T-cell (primary cell): ENCODE measurements around the gene TCP11L2. TPM values are rescaled to one million over a fixed set of nuclear protein-coding genes. Genes with fewer than 3 reads are reported as not detected.

Experiments used
- ATAC-seq, 4 experiments: fragments of 200-7000 bp in 3 of 4; fragments of 150-1000 bp in 1 of 4; cut with Tn5 transposase; replicated peaks in 1 of 4; 1 replicate in 3 of 4; 2 replicates in 1 of 4; pipeline ENCODE4 v1.10.0; 2021; ENCODE audit warnings: moderate library complexity in 3 of 4, mild to moderate bottlenecking in 2 of 4, moderate number of reproducible peaks in 1 of 4
- CTCF ChIA-PET, 2 donors: fragments of 300-600 bp; sonication (Branson Sonifier 250); formaldehyde crosslinking; loops; one replicate each; lab custom pipeline; 2022; ENCODE audit warnings: antibody characterized with exemption in 2 of 2; lab: Charles Lee
- POLR2A ChIA-PET, 2 donors: fragments of 300-600 bp; sonication (Branson Sonifier 250); formaldehyde crosslinking; loops; one replicate each; lab custom pipeline; 2022; ENCODE audit warnings: antibody characterized with exemption in 2 of 2; lab: Charles Lee
- DNase-seq, 35 experiments: peaks; one replicate each; pipeline versions ENCODE4 v3.0.0 to v3.0.0-alpha.2; 2013 to 2023
- H3K27ac ChIP-seq: one replicate; pipeline ENCODE4 v1.5.1; 2013; ENCODE audit warnings: low read length
- H3K27me3 ChIP-seq, 2 experiments: replicated peaks in 1 of 2; 1 replicate in 1 of 2; 2 replicates in 1 of 2; pipeline versions ENCODE4 v1.6.1 to v1.7.0; 2013; ENCODE audit warnings: low read length in 1 of 2, mixed read lengths in 1 of 2; ENCODE audit not compliant: control insufficient read depth in 2 of 2, insufficient read depth in 2 of 2; ENCODE audit errors: extremely low read depth in 1 of 2
- H3K36me3 ChIP-seq, 2 donors: 1 replicate in 1 of 2; 2 replicates in 1 of 2; pipeline versions ENCODE4 v1.6.1 to v1.7.0; 2013; ENCODE audit warnings: low read length in 1 of 2; ENCODE audit not compliant: control insufficient read depth in 2 of 2, insufficient read depth in 1 of 2; ENCODE audit errors: extremely low read depth in 1 of 2
- H3K4me1 ChIP-seq, 2 experiments: 1 replicate in 1 of 2; 2 replicates in 1 of 2; pipeline versions ENCODE4 v1.6.1 to v1.7.0; 2013; ENCODE audit warnings: low read length in 2 of 2, mixed read lengths in 1 of 2; ENCODE audit not compliant: insufficient read depth in 2 of 2, control insufficient read depth in 1 of 2; ENCODE audit errors: extremely low read depth in 1 of 2
- H3K4me3 ChIP-seq, 2 donors: 1 replicate in 1 of 2; 2 replicates in 1 of 2; pipeline versions ENCODE4 v1.5.1 to v1.7.0; 2013; ENCODE audit warnings: mild to moderate bottlenecking in 2 of 2, low read length in 1 of 2, moderate library complexity in 1 of 2; ENCODE audit not compliant: control insufficient read depth in 1 of 2; ENCODE audit errors: extremely low read depth in 1 of 2
- H3K9me3 ChIP-seq: 2 replicates; pipeline ENCODE4 v1.7.0; 2013
- H3K27ac Mint-ChIP-seq, 2 donors: one replicate each; pipeline ENCODE4 v1.8.0; 2020 to 2021; ENCODE audit warnings: mild to moderate bottlenecking in 2 of 2, mixed read lengths in 2 of 2
- H3K27me3 Mint-ChIP-seq, 2 donors: one replicate each; pipeline ENCODE4 v1.8.0; 2021 to 2022; ENCODE audit warnings: mixed read lengths in 2 of 2
- H3K36me3 Mint-ChIP-seq: one replicate; pipeline ENCODE4 v1.8.0; 2021; ENCODE audit warnings: mixed read lengths
- H3K4me1 Mint-ChIP-seq, 3 donors: one replicate each; pipeline ENCODE4 v1.8.0; 2020 to 2022; ENCODE audit warnings: mixed read lengths in 3 of 3, mild to moderate bottlenecking in 1 of 3
- H3K4me3 Mint-ChIP-seq, 3 donors: one replicate each; pipeline ENCODE4 v1.8.0; 2020 to 2022; ENCODE audit warnings: mild to moderate bottlenecking in 3 of 3, mixed read lengths in 3 of 3, moderate library complexity in 3 of 3
- H3K9me3 Mint-ChIP-seq, 3 donors: one replicate each; pipeline ENCODE4 v1.8.0; 2020 to 2022; ENCODE audit warnings: mixed read lengths in 3 of 3
- WGBS: methylation state at CpG from one replicate; pipeline ENCODE4 v1.1.5; 2013; ENCODE audit warnings: missing lambda C conversion rate; ENCODE audit not compliant: insufficient coverage; 5-methylcytosine and 5-hydroxymethylcytosine counted together
- total RNA-seq, 35 experiments: library from RNA in 6 of 35; stranded (reverse) in 6 of 35; fragments of 120-200 nt in 1 of 35; gene quantifications; one replicate each; pipeline versions ENCODE4 v1.2.1 to v1.2.4 and lab custom pipeline; 2013 to 2026

The TCP11L2 gene
- total RNA-seq, 5 donors from 2014 or later (not counting 1 experiment from before 2014, with no cell fraction given): 139 to 213 (median 157) TPM

GRCh38 chr12:106360400-106360994 is 58.0 kb downstream of the TCP11L2 start:
- ChIA-PET POLR2A (no interaction called here), CTCF (interaction anchor here in 1 of 2 donors (0.6 kb wide), 1 partner anchor 27 kb away, joined by 3 read pairs; no protein-coding TSS in a partner anchor)
- peaks cover 3% of the 10 kb centered on the region for H3K36me3 Mint-ChIP-seq
- no peak for DNase-seq
- ATAC-seq: no peak
- Histone ChIP-seq H3K4me3 (no peak overlapping the region), H3K27me3 (no peaks in the 10 kb centered on the region), H3K36me3 (peaks cover 0 to 6% of the 10 kb centered on the region in 2 donors), H3K9me3 (no peaks in the 10 kb centered on the region), H3K27ac (no peak overlapping the region), H3K4me1 (peaks cover 10 to 13% of the 10 kb centered on the region in 2 experiments)
- H3K27me3 Mint-ChIP-seq: no peaks in the 10 kb centered on the region
- WGBS: 97% methylated on average over 3 of the region's 5 CpGs
- no peaks in the 10 kb centered on the region for H3K9me3 Mint-ChIP-seq
- no peak overlapping the region for H3K4me3 Mint-ChIP-seq
- H3K4me1 Mint-ChIP-seq: peaks cover 17 to 18% (median 17%) of the 10 kb centered on the region in 3 donors
- H3K27ac Mint-ChIP-seq: no peak overlapping the region

GRCh38 chr12:106362971-106363370 is 60.4 kb downstream of the TCP11L2 start:
- POLR2A ChIA-PET: interaction anchor here (0.5 to 1.1 kb wide), 2 partner anchors 15 to 749 kb away, joined by 3 to 4 read pairs; no protein-coding TSS in a partner anchor
- ATAC-seq (no peak), DNase-seq (no peak)
- Mint-ChIP-seq H3K9me3 (no peaks in the 10 kb centered on the region), H3K27ac (no peak overlapping the region), H3K4me3 (no peak overlapping the region), H3K4me1 (peaks cover 9 to 10% (median 9%) of the 10 kb centered on the region in 3 donors), H3K36me3 (peaks cover 9% of the 10 kb centered on the region), H3K27me3 (no peaks in the 10 kb centered on the region)
- peaks cover 0 to 12% of the 10 kb centered on the region in 2 donors for H3K36me3 ChIP-seq
- H3K9me3 ChIP-seq: no peaks in the 10 kb centered on the region
- WGBS: 96% methylated on average over 2 of the region's 4 CpGs
- peaks cover 5 to 9% of the 10 kb centered on the region in 2 experiments for H3K4me1 ChIP-seq
- H3K27ac ChIP-seq: no peak overlapping the region
- CTCF ChIA-PET: no interaction called here
- no peak overlapping the region for H3K4me3 ChIP-seq
- H3K27me3 ChIP-seq: no peaks in the 10 kb centered on the region

GRCh38 chr12:106364261-106364660 is 61.7 kb downstream of the TCP11L2 start:
- POLR2A ChIA-PET: interaction anchor here in 1 of 2 donors (0.6 kb wide), 1 partner anchor 592 kb away, joined by 3 read pairs; the partner anchor contains the start of gene TMEM263
- H3K4me3 ChIP-seq: no peak overlapping the region
- peaks cover 0 to 15% of the 10 kb centered on the region in 2 donors for H3K36me3 ChIP-seq
- H3K27ac ChIP-seq: no peak overlapping the region
- H3K9me3 ChIP-seq: no peaks in the 10 kb centered on the region
- H3K4me1 ChIP-seq: no peaks in the 10 kb centered on the region
- Mint-ChIP-seq H3K27ac (no peak overlapping the region), H3K4me1 (no peaks in the 10 kb centered on the region), H3K9me3 (no peaks in the 10 kb centered on the region), H3K36me3 (peaks cover 15% of the 10 kb centered on the region), H3K4me3 (no peak overlapping the region), H3K27me3 (no peaks in the 10 kb centered on the region)
- CTCF ChIA-PET: interaction anchor here in 1 of 2 donors (0.6 kb wide), 1 partner anchor 736 kb away, joined by 4 read pairs; no protein-coding TSS in a partner anchor
- no peaks in the 10 kb centered on the region for H3K27me3 ChIP-seq
- ATAC-seq (no peak), DNase-seq (no peak)
- 92% methylated on average over 3 of the region's 4 CpGs for WGBS

- Histone ChIP-seq H3K4me1 (no peaks in the 10 kb centered on the region), H3K4me3 (no peak overlapping the region), H3K27me3 (no peaks in the 10 kb centered on the region), H3K9me3 (no peaks in the 10 kb centered on the region), H3K36me3 (peaks cover 0 to 19% of the 10 kb centered on the region in 2 donors), H3K27ac (no peak overlapping the region)
- Mint-ChIP-seq H3K9me3 (peaks cover 0 to 5% (median 2%) of the 10 kb centered on the region in 3 donors), H3K27me3 (no peaks in the 10 kb centered on the region), H3K4me1 (no peaks in the 10 kb centered on the region), H3K4me3 (no peak overlapping the region), H3K36me3 (peaks cover 44% of the 10 kb centered on the region), H3K27ac (no peak overlapping the region)
- CTCF ChIA-PET: no interaction called here
- no peak for DNase-seq
- POLR2A ChIA-PET: no interaction called here
- WGBS: 100% methylated on average over 3 of the region's 6 CpGs
- no peak for ATAC-seq
Observed at GRCh38 chr12:106369624-106370346, 67.3 kb downstream of the TCP11L2 start.

- H3K4me3 ChIP-seq: no peak overlapping the region
- peak overlapping the region; percentile 2 to 60 for H3K27ac Mint-ChIP-seq
- ATAC-seq (no peak), DNase-seq (no peak)
- CTCF ChIA-PET: interaction anchor here (0.6 to 1.9 kb wide), 6 partner anchors 9 to 726 kb away, joined by 3 to 11 read pairs (median 3); partner anchors contain the start of gene POLR3B (in 1 of the 2)
- H3K36me3 Mint-ChIP-seq: peaks cover 65% of the 10 kb centered on the region
- no peaks in the 10 kb centered on the region for H3K9me3 ChIP-seq
- H3K27ac ChIP-seq: no peak overlapping the region
- peaks cover 0 to 7% (median 2%) of the 10 kb centered on the region in 3 donors for H3K9me3 Mint-ChIP-seq
- H3K4me1 ChIP-seq: peaks cover 0 to 2% of the 10 kb centered on the region in 2 experiments
- peaks cover 10 to 17% (median 14%) of the 10 kb centered on the region in 3 donors for H3K4me1 Mint-ChIP-seq
- peak overlapping the region in 1 of 3 donors; percentile 15 for H3K4me3 Mint-ChIP-seq
- no peaks in the 10 kb centered on the region for H3K27me3 Mint-ChIP-seq
- H3K27me3 ChIP-seq: no peaks in the 10 kb centered on the region
- POLR2A ChIA-PET: interaction anchor here in 1 of 2 donors (0.7 to 1.0 kb wide), 2 partner anchors 125 to 465 kb away, joined by 3 read pairs; no protein-coding TSS in a partner anchor
- H3K36me3 ChIP-seq: peaks cover 3 to 24% of the 10 kb centered on the region in 2 donors
- WGBS: no CpG with 5 or more reads among the region's 4 CpGs
Observed at GRCh38 chr12:106378788-106379187, 76.3 kb downstream of the TCP11L2 start.

GRCh38 chr12:106380954-106381353 is 78.4 kb downstream of the TCP11L2 start:
- ChIA-PET CTCF (interaction anchor here in 1 of 2 donors (0.6 kb wide), 1 partner anchor 848 kb away, joined by 4 read pairs; no protein-coding TSS in a partner anchor), POLR2A (no interaction called here)
- DNase-seq (no peak), ATAC-seq (no peak)
- H3K4me1 ChIP-seq: peaks cover 0 to 2% of the 10 kb centered on the region in 2 experiments
- H3K27me3 ChIP-seq: no peaks in the 10 kb centered on the region
- no peak overlapping the region for H3K4me3 ChIP-seq
- H3K27ac ChIP-seq: no peak overlapping the region
- H3K9me3 Mint-ChIP-seq: peaks cover 0 to 7% (median 0%) of the 10 kb centered on the region in 3 donors
- WGBS: no CpG with 5 or more reads among the region's 1 CpG
- H3K9me3 ChIP-seq: no peaks in the 10 kb centered on the region
- no peaks in the 10 kb centered on the region for H3K27me3 Mint-ChIP-seq
- H3K36me3 Mint-ChIP-seq: peaks cover 50% of the 10 kb centered on the region
- H3K4me3 Mint-ChIP-seq: no peak overlapping the region
- peaks cover 3 to 20% of the 10 kb centered on the region in 2 donors for H3K36me3 ChIP-seq
- no peak overlapping the region for H3K27ac Mint-ChIP-seq
- peaks cover 10 to 17% (median 14%) of the 10 kb centered on the region in 3 donors for H3K4me1 Mint-ChIP-seq
